Left lung (tissue), 10 donors: ENCODE measurements around the gene MRC2. TPM values are rescaled to one million over a fixed set of nuclear protein-coding genes. Genes with fewer than 3 reads are reported as not detected.

ENCODE experiments used
- ATAC-seq: fragments of 200-7000 bp; cut with Tn5 transposase; one replicate; pipeline ENCODE4 v1.9.1; 2020; ENCODE audit warnings: moderate library complexity
- DNase-seq, 4 donors: peaks; one replicate each; pipeline ENCODE4 v3.0.0-alpha.2; 2013 to 2020
- H3K27ac ChIP-seq, 2 donors: fragments of 200-600 bp; sonication (generic) in 1 of 2; one replicate each; pipeline versions ENCODE4 v1.5.0 to v1.8.0; 2020 to 2021
- H3K27me3 ChIP-seq, 2 donors: fragments of 200-600 bp; sonication (generic) in 1 of 2; one replicate each; pipeline versions ENCODE4 v1.5.0 to v1.8.0; 2020 to 2021
- H3K36me3 ChIP-seq, 2 donors: fragments of 200-600 bp; sonication (generic) in 1 of 2; one replicate each; pipeline versions ENCODE4 v1.5.0 to v1.8.0; 2020 to 2021
- H3K4me1 ChIP-seq, 2 donors: fragments of 200-600 bp; one replicate each; pipeline ENCODE4 v1.8.0; 2021
- H3K4me3 ChIP-seq, 2 donors: fragments of 200-600 bp; sonication (generic) in 1 of 2; one replicate each; pipeline versions ENCODE4 v1.5.0 to v1.8.0; 2020 to 2021; ENCODE audit warnings: mild to moderate bottlenecking in 1 of 2
- H3K9me3 ChIP-seq, 2 donors: fragments of 200-600 bp; sonication (generic) in 1 of 2; one replicate each; pipeline versions ENCODE4 v1.5.0 to v1.8.0; 2020 to 2021
- intact Hi-C, 2 donors: fragments of 100-400 bp; cut with DNase I; formaldehyde crosslinking; loops; one replicate each; pipeline versions ENCODE4 v1.11.2 to v1.14.2; 2022
- polyA plus RNA-seq, 6 donors: library from polyadenylated mRNA; unstranded; fragments of 120-200 nt; gene quantifications; one replicate each; pipeline ENCODE4 v1.2.1, GENCODE V29; 2013; ENCODE audit not compliant: insufficient read length in 6 of 6
- total RNA-seq, 2 donors: library from RNA; stranded (reverse); fragmentation: NEBNext Ultra II Directional; extraction: Animal tissue kit (Norgen Biotek cat#: 25700); gene quantifications; one replicate each; pipeline ENCODE4 v1.2.1, GENCODE V29; 2021
- TF ChIP-seq, protein P1 (sequence below), 2 donors: fragments of 200-600 bp; sonication (generic) in 1 of 2; IDR thresholded peaks; one replicate each; pipeline versions ENCODE4 v1.5.0 to v1.8.0; 2021; ENCODE audit warnings: antibody characterized with exemption in 2 of 2
- donor health status: DM: no; HTN: yes; CAD: no.
- donor health status: DM: no; HTN: no; CAD: no.

MRC2 gene
- total and polyA plus RNA-seq, 8 donors: 84.5 to 151 (median 101) TPM

DNA sequence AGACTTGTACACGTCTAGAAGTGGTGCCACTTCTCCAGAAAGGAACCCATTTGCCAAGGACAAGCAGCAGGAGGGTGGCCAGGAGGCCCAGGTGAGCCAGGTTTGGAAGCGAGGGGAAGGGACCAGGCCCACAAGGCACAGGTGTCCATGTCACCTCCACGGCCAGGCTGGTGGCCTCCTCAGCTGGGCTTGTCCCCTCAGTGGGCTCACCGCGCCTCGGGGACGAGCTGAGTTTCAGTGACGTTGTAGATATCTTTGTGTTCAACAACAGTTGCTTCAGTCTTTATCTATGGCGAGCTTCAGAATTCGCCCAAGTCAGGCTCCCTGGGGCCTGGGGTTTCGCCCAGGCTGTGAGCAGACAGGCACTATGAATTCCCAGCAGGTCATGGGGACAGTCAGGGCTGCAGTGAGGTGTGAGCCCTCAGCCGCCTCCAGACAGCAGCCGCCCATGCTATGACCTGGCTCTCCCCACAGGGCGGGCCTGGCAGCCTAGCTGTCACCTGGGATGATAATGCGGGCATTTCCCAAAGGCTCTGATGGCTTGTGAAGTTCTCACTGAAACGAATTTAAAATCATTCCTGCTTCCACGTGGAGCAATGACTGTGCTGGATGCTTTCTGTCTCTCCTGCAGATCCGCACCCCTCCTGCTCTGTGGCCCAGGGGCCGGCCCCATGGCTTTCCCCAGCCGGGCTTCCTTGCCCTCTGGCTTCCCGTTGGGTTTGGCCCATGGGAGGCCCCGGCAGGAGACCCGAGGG lies 89.5 kb downstream of the MRC2 start:
- H3K27ac ChIP-seq: no peak overlapping the region
- no peaks in the 10 kb centered on the region for H3K27me3 ChIP-seq
- TF ChIP-seq, protein P1, sequence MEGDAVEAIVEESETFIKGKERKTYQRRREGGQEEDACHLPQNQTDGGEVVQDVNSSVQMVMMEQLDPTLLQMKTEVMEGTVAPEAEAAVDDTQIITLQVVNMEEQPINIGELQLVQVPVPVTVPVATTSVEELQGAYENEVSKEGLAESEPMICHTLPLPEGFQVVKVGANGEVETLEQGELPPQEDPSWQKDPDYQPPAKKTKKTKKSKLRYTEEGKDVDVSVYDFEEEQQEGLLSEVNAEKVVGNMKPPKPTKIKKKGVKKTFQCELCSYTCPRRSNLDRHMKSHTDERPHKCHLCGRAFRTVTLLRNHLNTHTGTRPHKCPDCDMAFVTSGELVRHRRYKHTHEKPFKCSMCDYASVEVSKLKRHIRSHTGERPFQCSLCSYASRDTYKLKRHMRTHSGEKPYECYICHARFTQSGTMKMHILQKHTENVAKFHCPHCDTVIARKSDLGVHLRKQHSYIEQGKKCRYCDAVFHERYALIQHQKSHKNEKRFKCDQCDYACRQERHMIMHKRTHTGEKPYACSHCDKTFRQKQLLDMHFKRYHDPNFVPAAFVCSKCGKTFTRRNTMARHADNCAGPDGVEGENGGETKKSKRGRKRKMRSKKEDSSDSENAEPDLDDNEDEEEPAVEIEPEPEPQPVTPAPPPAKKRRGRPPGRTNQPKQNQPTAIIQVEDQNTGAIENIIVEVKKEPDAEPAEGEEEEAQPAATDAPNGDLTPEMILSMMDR (IDR thresholded peaks at IDR 0.05): no peak
- no peaks in the 10 kb centered on the region for H3K4me1 ChIP-seq
- H3K4me3 ChIP-seq: no peak overlapping the region
- DNase-seq: no peak
- intact Hi-C loops: no loop called here
- H3K36me3 ChIP-seq: no peaks in the 10 kb centered on the region
- H3K9me3 ChIP-seq: no peaks in the 10 kb centered on the region
- no peak for ATAC-seq

DNA sequence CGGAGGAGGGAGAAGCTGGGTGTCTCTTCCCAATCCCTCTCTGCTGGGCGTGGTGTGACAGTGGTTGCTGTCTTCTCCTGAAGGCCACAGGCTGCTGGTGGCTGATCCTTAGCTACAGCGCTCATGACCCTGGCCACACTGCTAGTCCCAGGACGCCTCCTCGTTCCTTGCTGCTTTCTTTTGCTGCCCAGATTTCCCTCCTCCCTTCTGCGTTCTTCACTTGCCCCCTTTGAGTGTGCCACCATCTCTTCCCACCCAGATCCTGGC lies 90.1 kb downstream of the MRC2 start:
- H3K27me3 ChIP-seq: no peaks in the 10 kb centered on the region
- H3K4me3 ChIP-seq: no peak overlapping the region
- ATAC-seq (no peak), DNase-seq (no peak)
- H3K9me3 ChIP-seq: no peaks in the 10 kb centered on the region
- no peaks in the 10 kb centered on the region for H3K36me3 ChIP-seq
- intact Hi-C loops: no loop called here
- H3K27ac ChIP-seq: no peak overlapping the region
- H3K4me1 ChIP-seq: no peaks in the 10 kb centered on the region
- TF ChIP-seq, protein P1 (IDR thresholded peaks at IDR 0.05): no peak

DNA sequence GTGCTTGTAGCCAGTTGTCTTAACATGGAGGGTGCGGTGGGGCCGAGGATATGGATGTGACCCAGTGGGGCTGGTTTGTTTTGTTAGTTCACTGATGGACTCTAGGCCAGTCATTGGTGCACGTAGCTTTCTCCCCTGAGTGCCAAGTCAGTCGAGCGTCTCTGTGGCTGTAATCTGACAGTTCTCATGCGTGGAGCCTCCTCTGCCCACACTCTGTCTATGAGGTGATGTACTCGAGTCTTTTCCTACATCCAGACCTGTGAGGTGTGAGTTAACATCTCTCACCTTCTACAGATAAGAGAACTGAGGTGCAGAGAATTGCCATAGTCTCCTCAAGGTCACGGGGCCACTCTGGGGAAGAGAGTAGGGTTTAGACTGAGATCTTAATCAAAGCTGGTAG lies 90.4 kb downstream of the MRC2 start:
- Histone ChIP-seq H3K27me3 (no peaks in the 10 kb centered on the region), H3K4me1 (no peaks in the 10 kb centered on the region), H3K4me3 (no peak overlapping the region), H3K36me3 (no peaks in the 10 kb centered on the region), H3K27ac (no peak overlapping the region), H3K9me3 (no peaks in the 10 kb centered on the region)
- no peak for DNase-seq
- intact Hi-C loops: no loop called here
- no peak for ATAC-seq
- TF ChIP-seq, protein P1 (IDR thresholded peaks at IDR 0.05): no peak

DNA sequence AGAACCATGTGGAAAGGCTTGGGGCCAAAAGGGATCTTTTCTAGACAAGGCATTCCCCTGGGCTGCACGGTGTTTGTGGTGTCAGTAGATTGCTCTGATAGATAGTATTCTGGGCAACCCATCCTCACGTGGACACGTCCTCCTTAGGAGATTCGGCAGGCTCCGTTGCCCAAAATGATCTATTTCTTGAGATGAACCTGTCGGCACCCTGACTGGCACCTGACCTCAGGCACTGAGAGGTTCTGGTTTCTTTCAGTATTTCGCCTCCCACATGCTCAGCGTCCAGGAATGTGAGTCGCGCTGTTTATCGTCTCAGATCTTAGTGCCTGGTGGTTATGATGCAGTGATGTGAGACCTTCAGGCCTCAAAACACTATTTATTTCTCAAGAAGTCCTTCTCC lies 91.0 kb downstream of the MRC2 start:
- H3K27me3 ChIP-seq: peaks cover 0 to under 1% of the 10 kb centered on the region in 2 donors
- no peak overlapping the region for H3K27ac ChIP-seq
- H3K4me3 ChIP-seq: no peak overlapping the region
- no peaks in the 10 kb centered on the region for H3K36me3 ChIP-seq
- ATAC-seq: no peak
- intact Hi-C loops: no loop called here
- DNase-seq: no peak
- H3K4me1 ChIP-seq: no peaks in the 10 kb centered on the region
- no peaks in the 10 kb centered on the region for H3K9me3 ChIP-seq
- TF ChIP-seq, protein P1 (IDR thresholded peaks at IDR 0.05): no peak

DNA sequence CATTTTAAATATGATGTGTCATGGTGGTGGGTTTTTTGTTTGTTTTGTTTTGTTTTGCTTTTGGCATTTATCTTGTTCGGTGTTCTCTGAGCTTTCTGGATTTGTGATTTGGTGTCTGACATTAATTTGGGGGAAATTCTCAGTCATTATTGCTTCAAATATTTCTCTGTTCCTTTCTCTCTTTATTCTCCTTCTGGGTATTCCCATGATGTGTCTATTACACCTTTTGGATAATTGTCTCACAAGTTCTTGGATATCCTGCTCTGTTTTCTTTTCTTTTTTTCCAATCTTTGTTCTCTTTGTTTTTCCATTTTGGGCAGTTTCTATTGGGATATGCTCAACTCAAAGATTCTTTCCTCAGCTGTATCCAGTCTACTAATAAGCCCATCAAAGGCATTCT lies 92.1 kb downstream of the MRC2 start:
- intact Hi-C loops: no loop called here
- H3K4me1 ChIP-seq: no peaks in the 10 kb centered on the region

More for the DNA sequence above, 92.1 kb downstream of the MRC2 start:
- ATAC-seq: no peak
- Histone ChIP-seq H3K27ac (no peak overlapping the region), H3K4me3 (no peak overlapping the region), H3K9me3 (no peaks in the 10 kb centered on the region), H3K36me3 (no peaks in the 10 kb centered on the region), H3K27me3 (peaks cover 0 to 5% of the 10 kb centered on the region in 2 donors)
- DNase-seq: no peak
- TF ChIP-seq, protein P1 (IDR thresholded peaks at IDR 0.05): no peak
